GM10266 (cell line): ENCODE data around the gene KCNQ2.

ENCODE experiments used
- DNase-seq: peaks from one replicate; pipeline ENCODE4 v3.0.0; 2012; ENCODE audit errors: extremely low spot score
- TF ChIP-seq, protein P1 (sequence below): IDR thresholded peaks from 2 replicates; pipeline ENCODE4 v1.5.1; 2012; ENCODE audit warnings: mild to moderate bottlenecking, low read depth; ENCODE audit not compliant: control insufficient read depth, insufficient read depth; ENCODE audit errors: missing control alignments

Gene KCNQ2

DNA sequence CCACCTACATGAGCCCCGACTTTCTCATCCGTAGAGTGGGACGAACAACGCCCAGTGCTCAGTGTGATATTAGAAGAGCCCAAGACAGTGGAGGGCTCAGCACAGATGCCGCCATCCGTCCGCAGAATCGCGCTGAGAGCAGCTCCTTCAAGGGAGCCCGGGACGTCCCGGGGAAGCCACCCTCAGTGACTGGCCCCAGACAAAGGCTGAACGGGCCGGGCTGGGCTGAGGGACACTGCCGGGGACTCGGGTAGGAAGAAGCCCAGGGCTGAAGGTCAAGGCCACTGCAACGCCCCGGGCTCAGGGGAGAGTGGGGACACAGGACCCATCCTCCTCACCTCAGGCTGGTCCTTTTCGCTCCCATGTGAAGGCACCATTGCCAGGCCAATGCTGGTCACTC is 98.5 kb downstream of the KCNQ2 start:
- TF ChIP-seq, protein P1, sequence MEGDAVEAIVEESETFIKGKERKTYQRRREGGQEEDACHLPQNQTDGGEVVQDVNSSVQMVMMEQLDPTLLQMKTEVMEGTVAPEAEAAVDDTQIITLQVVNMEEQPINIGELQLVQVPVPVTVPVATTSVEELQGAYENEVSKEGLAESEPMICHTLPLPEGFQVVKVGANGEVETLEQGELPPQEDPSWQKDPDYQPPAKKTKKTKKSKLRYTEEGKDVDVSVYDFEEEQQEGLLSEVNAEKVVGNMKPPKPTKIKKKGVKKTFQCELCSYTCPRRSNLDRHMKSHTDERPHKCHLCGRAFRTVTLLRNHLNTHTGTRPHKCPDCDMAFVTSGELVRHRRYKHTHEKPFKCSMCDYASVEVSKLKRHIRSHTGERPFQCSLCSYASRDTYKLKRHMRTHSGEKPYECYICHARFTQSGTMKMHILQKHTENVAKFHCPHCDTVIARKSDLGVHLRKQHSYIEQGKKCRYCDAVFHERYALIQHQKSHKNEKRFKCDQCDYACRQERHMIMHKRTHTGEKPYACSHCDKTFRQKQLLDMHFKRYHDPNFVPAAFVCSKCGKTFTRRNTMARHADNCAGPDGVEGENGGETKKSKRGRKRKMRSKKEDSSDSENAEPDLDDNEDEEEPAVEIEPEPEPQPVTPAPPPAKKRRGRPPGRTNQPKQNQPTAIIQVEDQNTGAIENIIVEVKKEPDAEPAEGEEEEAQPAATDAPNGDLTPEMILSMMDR: no peak
- no peak for DNase-seq

DNA sequence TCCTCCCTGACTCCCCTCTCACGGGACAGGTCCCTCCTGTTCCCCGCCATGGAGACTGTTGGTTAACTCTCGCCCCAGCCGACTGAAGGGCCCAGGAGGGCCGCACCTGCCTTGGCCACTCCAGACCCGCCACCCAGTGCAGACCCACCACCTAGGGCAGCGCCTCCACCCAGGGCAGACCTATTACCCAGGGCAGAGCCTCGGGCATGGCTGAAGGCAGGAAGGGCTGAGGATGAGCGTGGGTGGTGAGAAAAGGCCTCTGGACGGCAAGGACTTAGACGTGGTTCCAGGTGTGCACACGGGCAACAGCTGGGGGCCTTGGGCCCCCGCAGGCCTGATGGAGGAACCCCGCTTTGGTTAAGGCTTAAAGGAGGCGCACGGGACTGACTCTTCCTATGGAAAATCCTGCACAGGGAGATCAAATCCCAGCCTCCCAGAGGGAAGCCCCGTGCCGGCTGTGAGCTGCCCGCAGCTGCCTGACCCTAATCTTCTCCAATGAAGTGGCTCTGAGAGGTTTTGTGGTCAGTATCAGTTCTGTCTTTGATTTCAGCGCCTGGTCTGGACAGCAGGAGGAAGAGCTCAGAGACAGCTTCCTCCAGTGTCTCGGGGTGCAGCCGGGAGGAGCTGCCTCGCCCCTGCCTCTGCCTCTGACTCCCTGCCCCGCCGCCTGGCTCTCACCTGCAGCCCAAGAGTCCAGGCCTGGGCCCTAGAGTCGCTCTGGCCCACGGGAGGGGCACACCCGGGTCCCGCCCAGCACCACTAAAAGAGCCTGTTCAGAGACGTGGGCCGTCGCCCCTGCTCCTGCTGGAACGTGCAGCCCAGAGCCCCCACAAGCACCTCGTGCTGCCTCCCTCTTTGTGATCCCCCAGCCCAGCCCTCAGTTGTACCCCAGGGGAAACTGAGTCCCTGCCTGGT is 99.2 kb downstream of the KCNQ2 start:
- TF ChIP-seq, protein P1: no peak
- no peak for DNase-seq

DNA sequence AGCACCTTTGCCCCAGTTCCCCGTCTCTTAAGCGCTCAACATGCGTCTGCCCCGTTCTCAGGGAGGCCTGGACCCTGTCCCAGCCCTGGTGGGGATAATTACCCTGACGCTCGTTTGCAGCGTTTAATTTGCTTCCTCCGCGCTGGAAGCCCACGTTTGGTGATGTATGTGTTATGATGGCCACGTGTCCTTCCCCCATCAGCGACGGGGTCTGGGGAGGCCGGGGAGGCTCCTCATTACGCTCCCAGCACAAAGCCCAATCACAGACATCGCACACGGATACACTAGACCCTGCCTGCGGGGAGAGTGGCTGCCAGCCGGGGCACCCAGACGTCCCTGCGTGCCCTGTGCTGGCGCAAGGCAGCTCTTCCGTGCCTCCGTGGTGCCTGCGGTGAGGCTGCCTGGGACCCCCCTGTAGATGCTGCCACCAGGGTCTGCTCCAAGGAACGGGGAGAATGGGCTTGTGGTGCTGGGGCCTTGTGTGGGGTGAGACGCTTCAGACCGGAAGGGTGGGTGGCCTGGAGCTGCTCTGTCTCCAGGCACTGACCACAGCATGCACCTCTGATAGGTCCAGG is 101.1 kb downstream of the KCNQ2 start:
- DNase-seq: no peak
- TF ChIP-seq, protein P1: no peak

DNA sequence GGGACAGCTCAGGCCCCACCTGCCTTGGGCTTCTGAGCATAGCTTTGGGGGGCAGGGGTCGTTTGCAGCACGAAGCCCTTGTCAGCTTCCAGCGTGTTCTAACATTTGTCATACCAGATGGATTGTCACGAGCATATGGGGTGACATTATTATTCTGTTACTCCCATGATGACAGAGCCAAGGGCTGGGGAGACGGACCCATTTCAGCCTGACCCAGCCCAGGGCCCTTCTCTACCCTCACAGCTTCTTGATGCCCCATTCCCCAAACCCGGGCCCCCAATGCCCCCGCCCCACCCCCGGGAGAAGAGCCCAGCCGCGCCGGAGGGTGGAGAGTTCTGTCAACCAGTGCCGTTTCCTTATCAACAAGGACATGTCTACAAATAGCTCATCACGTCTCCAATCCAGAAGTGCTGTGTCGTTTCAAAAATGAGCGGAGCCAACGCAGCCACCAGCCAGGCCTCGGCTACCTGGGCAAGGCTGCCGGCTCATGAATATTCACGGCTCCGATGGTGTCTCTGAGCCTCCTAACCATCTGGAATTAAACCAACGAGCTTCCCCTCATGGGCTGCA is 101.8 kb downstream of the KCNQ2 start:
- TF ChIP-seq, protein P1: no peak

DNA sequence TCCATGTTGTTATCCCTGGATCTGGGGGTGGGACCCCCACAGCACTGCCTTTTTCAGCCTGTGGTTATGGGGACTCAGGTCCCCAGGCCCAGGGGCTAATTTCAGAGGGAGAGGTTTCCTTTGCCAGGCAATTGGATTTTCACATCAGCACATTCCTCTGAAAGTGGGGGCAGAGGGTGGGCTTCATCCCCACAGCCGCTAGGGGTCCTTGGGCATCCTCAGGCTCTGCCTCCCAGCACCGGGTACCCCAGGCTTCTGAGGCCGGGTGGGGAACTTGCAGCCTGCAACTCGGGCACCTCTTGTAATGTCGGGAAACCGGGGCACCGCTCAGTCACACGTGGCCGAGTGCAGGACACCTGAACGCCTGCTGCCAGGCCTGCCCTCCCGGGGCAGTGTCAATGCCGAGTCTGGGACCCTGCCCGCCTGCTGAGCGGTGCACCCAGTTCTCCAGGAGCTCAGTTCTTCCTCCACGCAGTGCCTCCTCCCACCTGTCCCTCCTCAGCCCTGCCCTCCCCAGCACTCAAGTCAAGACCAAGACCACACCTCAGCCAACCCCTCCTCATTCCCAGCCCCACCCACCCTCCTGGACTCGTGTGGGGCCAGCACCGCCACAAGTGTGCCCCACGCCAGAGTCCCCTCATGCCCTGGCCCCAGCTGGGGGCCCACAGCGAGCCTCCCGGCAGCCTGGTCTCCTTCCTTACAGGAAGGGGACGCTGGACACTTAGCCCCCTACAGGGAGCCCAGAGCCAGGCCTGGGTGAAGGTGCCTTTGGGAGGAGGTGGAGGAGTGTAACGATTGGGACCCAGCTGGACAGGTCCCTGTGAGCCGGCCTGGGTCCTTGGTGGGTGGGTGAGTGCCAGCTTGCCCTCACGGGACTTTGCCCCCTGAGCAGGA is 102.5 kb downstream of the KCNQ2 start:
- TF ChIP-seq, protein P1: no peak
- DNase-seq: no peak

More for the DNA sequence above, 101.8 kb downstream of the KCNQ2 start:
- DNase-seq: no peak

DNA sequence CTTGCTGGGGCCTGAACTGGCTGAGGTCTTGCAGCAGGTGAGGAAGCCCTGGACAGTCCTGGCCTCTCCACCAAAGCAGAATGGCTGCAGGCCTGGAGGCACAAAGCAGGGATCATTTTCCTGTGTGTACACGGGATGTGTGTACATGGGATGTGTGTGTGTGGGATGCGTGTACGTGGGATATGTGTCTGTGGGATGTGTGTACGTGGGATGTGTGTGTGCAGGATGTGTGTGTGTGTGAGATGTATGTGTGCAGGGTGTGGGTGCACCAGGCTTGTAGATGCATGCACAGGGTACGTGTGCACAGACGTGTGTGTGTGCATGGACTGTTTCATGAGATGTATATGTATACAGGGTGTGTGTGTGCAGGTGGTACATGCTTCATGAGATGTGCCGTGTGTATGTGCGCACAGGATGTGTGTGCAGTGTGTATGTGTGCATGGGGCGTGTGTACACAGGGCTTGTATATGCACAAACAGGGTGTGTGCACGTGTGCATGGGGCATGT is 103.4 kb downstream of the KCNQ2 start:
- TF ChIP-seq, protein P1: no peak
- DNase-seq: no peak
